ENCODE data around the gene MSI2.

The MSI2 gene

GRCh38 chr17:57210224-57210553 is 46.1 kb upstream of the MSI2 start:
- peaks cover 14% of the 10 kb centered on the region for H3K9me3 ChIP-seq (ENCODE audit: low read length)
- H2AFZ ChIP-seq (ENCODE audit: low read length), result no peak overlapping the region
- no peaks in the 10 kb centered on the region for H3K79me2 ChIP-seq (ENCODE audit: insufficient read depth, low read length)
- H4K20me1 ChIP-seq (ENCODE audit: insufficient read depth, low read length), result no peaks in the 10 kb centered on the region
- TF ChIP-seq CTCF (IDR thresholded peaks at IDR 0.05; ENCODE audit: low read length) (no peak), EZH2 (IDR thresholded peaks at IDR 0.05; ENCODE audit: borderline replicate concordance, low read length) (no peak)
- H3K9me2 ChIP-seq (ENCODE audit: low read depth, low read length), result no peaks in the 10 kb centered on the region
- no peak overlapping the region for H3K9ac ChIP-seq (ENCODE audit: low read length)
- no peaks in the 10 kb centered on the region for H3K4me1 ChIP-seq (ENCODE audit: insufficient read depth, low read length, severe bottlenecking)
- no peaks in the 10 kb centered on the region; the same call in 1 of the 2 replicates for H3K36me3 ChIP-seq (ENCODE audit: insufficient read depth, low read length)
- H3K27ac ChIP-seq (ENCODE audit: low read depth, low read length, poor library complexity, severe bottlenecking), result no peak overlapping the region
- no peak overlapping the region for H3K4me3 ChIP-seq (ENCODE audit: low read depth, low read length, poor library complexity, severe bottlenecking)
- H3F3A ChIP-seq (ENCODE audit: insufficient read depth, low read length), result no peaks in the 10 kb centered on the region
- H3K27me3 ChIP-seq (ENCODE audit: insufficient read depth, low read length), result peaks cover 4% of the 10 kb centered on the region; the same call in 1 of the 2 replicates
- no peak overlapping the region for H3K4me2 ChIP-seq (ENCODE audit: low read length)

DNA sequence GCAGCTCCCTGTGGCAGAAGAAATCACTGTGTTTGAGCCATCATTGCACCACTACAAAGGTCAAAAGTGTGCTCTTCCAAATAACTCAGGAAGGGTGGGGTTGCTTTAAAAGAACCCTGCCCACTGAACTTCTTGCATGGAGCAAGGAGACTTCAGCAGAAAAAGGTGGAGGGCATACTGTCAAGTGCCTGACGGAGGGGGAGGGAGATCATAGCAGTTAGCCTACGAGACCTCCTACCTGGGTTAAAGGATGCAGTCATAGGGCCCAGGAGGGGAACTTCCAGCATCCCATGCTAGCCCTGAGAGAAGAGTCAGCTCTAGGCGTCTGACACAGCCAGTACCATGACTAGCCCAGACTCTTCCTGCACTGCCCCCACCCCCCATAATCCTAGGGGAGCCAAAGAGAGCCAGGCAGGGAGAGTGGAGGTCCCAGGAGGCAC is 45.3 kb upstream of the MSI2 start:
- Histone ChIP-seq H2AFZ (ENCODE audit: low read length) (no peak overlapping the region), H3K27ac (ENCODE audit: low read depth, low read length, poor library complexity, severe bottlenecking) (no peak overlapping the region)

DNA sequence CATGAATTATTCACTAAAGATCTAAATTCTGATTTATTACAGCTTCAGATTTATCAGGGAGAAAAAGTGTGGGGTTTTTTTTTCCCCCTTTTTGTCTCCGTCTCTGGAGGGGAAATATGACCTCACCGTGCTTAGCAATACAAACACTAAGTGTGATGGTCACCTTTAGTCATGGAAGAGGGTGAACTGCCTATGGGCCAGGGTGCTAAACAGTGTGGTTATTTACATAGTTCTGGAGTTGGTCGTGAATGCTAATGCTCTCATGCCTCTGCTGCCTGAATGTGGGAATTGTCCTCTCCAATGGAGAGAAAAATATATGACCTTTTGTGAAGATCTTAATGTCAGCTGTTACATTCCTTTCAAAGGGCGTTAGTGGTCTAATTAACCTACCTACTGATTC is 44.8 kb upstream of the MSI2 start:
- no peaks in the 10 kb centered on the region for H3F3A ChIP-seq (ENCODE audit: insufficient read depth, low read length)
- H3K9me2 ChIP-seq (ENCODE audit: low read depth, low read length), result no peaks in the 10 kb centered on the region
- no peak overlapping the region for H2AFZ ChIP-seq (ENCODE audit: low read length)
- H3K9ac ChIP-seq (ENCODE audit: low read length), result no peak overlapping the region
- H3K4me1 ChIP-seq (ENCODE audit: insufficient read depth, low read length, severe bottlenecking), result no peaks in the 10 kb centered on the region
- peaks cover 14% of the 10 kb centered on the region for H3K9me3 ChIP-seq (ENCODE audit: low read length)
- H4K20me1 ChIP-seq (ENCODE audit: insufficient read depth, low read length), result no peaks in the 10 kb centered on the region
- TF ChIP-seq CTCF (IDR thresholded peaks at IDR 0.05; ENCODE audit: low read length), result no peak
- H3K36me3 ChIP-seq (ENCODE audit: insufficient read depth, low read length), result no peaks in the 10 kb centered on the region; the same call in 1 of the 2 replicates
- no peak overlapping the region for H3K27ac ChIP-seq (ENCODE audit: low read depth, low read length, poor library complexity, severe bottlenecking)
- H3K79me2 ChIP-seq (ENCODE audit: insufficient read depth, low read length), result no peaks in the 10 kb centered on the region
- H3K4me3 ChIP-seq (ENCODE audit: low read depth, low read length, poor library complexity, severe bottlenecking), result no peak overlapping the region
- H3K4me2 ChIP-seq (ENCODE audit: low read length), result no peak overlapping the region
- H3K27me3 ChIP-seq (ENCODE audit: insufficient read depth, low read length), result peaks cover 4% of the 10 kb centered on the region; the same call in 1 of the 2 replicates

More for the DNA sequence above, 45.3 kb upstream of the MSI2 start:
- Histone ChIP-seq H3K4me2 (ENCODE audit: low read length) (no peak overlapping the region), H3K79me2 (ENCODE audit: insufficient read depth, low read length) (no peaks in the 10 kb centered on the region), H3K4me3 (ENCODE audit: low read depth, low read length, poor library complexity, severe bottlenecking) (no peak overlapping the region), H3K4me1 (ENCODE audit: insufficient read depth, low read length, severe bottlenecking) (no peaks in the 10 kb centered on the region), H4K20me1 (ENCODE audit: insufficient read depth, low read length) (no peaks in the 10 kb centered on the region), H3K9me2 (ENCODE audit: low read depth, low read length) (no peaks in the 10 kb centered on the region), H3K36me3 (ENCODE audit: insufficient read depth, low read length) (no peaks in the 10 kb centered on the region; the same call in 1 of the 2 replicates), H3K27me3 (ENCODE audit: insufficient read depth, low read length) (peaks cover 4% of the 10 kb centered on the region; the same call in 1 of the 2 replicates), H3K9me3 (ENCODE audit: low read length) (peaks cover 14% of the 10 kb centered on the region), H3F3A (ENCODE audit: insufficient read depth, low read length) (no peaks in the 10 kb centered on the region), H3K9ac (ENCODE audit: low read length) (no peak overlapping the region)
- TF ChIP-seq CTCF (IDR thresholded peaks at IDR 0.05; ENCODE audit: low read length) (no peak), EZH2 (IDR thresholded peaks at IDR 0.05; ENCODE audit: borderline replicate concordance, low read length) (no peak)
